ENCODE data around the gene E2F6. TPM values are rescaled to one million over a fixed set of nuclear protein-coding genes. Genes with fewer than 3 reads are reported as not detected.

E2F6 gene
- total RNA-seq, 1 experiment from 2014 or later, result 35.5 TPM

GRCh38 chr2:11396021-11396420 is 69.9 kb downstream of the E2F6 start:
- H3K4me3 ChIP-seq (ENCODE audit: low read depth, low read length, poor library complexity, severe bottlenecking), result no peak overlapping the region
- H3K4me1 ChIP-seq (ENCODE audit: insufficient read depth, low read length, poor library complexity, severe bottlenecking), result peaks cover 6% of the 10 kb centered on the region
- TF ChIP-seq EZH2 (IDR thresholded peaks at IDR 0.05; ENCODE audit: borderline replicate concordance, low read depth, low read length, poor library complexity, severe bottlenecking), result no peak
- no peak for TF ChIP-seq CTCF (conservative IDR thresholded peaks at IDR 0.05; ENCODE audit: low read depth, low read length)
- intact Hi-C loops (cut with micrococcal nuclease; ENCODE audit: unreplicated experiment), result no loop called here
- H3K27ac ChIP-seq (ENCODE audit: low read depth, low read length, poor library complexity, severe bottlenecking), result no peak overlapping the region
- no peak for DNase-seq (ENCODE audit: low spot score)
- no peaks in the 10 kb centered on the region for H3K36me3 ChIP-seq (ENCODE audit: insufficient read depth, low read length, poor library complexity, severe bottlenecking)
- ChIA-PET POLR2A (ENCODE audit: low non-redundant PET) (no interaction called here), CTCF (interaction anchor here (0.6 kb wide), 1 partner anchor 186 kb away, joined by 3 read pairs; no protein-coding TSS in a partner anchor)
- no peaks in the 10 kb centered on the region for H3K9me3 ChIP-seq (ENCODE audit: low read depth, low read length, poor library complexity, severe bottlenecking)
- no peaks in the 10 kb centered on the region for H3K27me3 ChIP-seq (replicated peaks; ENCODE audit: insufficient read depth, low read depth, low read length, poor library complexity)
- no TSS peak for BruUV-seq (replicated peaks)

- Histone ChIP-seq H3K9me3 (ENCODE audit: low read depth, low read length, poor library complexity, severe bottlenecking) (no peaks in the 10 kb centered on the region), H3K27me3 (replicated peaks; ENCODE audit: insufficient read depth, low read depth, low read length, poor library complexity) (no peaks in the 10 kb centered on the region), H3K36me3 (ENCODE audit: insufficient read depth, low read length, poor library complexity, severe bottlenecking) (no peaks in the 10 kb centered on the region), H3K4me3 (ENCODE audit: low read depth, low read length, poor library complexity, severe bottlenecking) (no peak overlapping the region), H3K4me1 (ENCODE audit: insufficient read depth, low read length, poor library complexity, severe bottlenecking) (peaks cover 6% of the 10 kb centered on the region), H3K27ac (ENCODE audit: low read depth, low read length, poor library complexity, severe bottlenecking) (no peak overlapping the region)
- BruUV-seq (replicated peaks), result no TSS peak
- intact Hi-C loops (cut with micrococcal nuclease; ENCODE audit: unreplicated experiment), result no loop called here
- DNase-seq (ENCODE audit: low spot score), result no peak
- ChIA-PET CTCF (interaction anchor here (0.6 kb wide), 1 partner anchor 187 kb away, joined by 3 read pairs; no protein-coding TSS in a partner anchor), POLR2A (ENCODE audit: low non-redundant PET) (no interaction called here)
- TF ChIP-seq CTCF (conservative IDR thresholded peaks at IDR 0.05; ENCODE audit: low read depth, low read length) (no peak), EZH2 (IDR thresholded peaks at IDR 0.05; ENCODE audit: borderline replicate concordance, low read depth, low read length, poor library complexity, severe bottlenecking) (no peak)
Measured at GRCh38 chr2:11395389-11395788, 70.6 kb downstream of the E2F6 start.

Other genes starting within 250 kb of the E2F6 start
- 46.2 and 49.4 TPM in 2 replicates for gene ROCK2, start 121.5 kb downstream of the E2F6 start, total RNA-seq (2021)
- gene GREB1, start 67.9 kb upstream of the E2F6 start, total RNA-seq (2021), result 1.3 and 1.5 TPM in 2 replicates
- not detected in 2 replicates for gene NTSR2, start 204.0 kb upstream of the E2F6 start, total RNA-seq (2021)

Measured in A673 (cell line).